Stimulated activated CD8-positive, alpha-beta memory T cell treated with anti-CD3 and anti-CD28 coated beads, Interleukin-4, amount 100 ng/mL, for 1 hour (primary cell): Measurements from ENCODE around the gene H1-8.

Source experiments
- DNase-seq, 2 donors: peaks; one replicate each; pipeline ENCODE4 v3.0.0-alpha.2; 2020; ENCODE audit warnings: low read depth in 2 of 2, low spot score in 1 of 2

Gene H1-8

DNA sequence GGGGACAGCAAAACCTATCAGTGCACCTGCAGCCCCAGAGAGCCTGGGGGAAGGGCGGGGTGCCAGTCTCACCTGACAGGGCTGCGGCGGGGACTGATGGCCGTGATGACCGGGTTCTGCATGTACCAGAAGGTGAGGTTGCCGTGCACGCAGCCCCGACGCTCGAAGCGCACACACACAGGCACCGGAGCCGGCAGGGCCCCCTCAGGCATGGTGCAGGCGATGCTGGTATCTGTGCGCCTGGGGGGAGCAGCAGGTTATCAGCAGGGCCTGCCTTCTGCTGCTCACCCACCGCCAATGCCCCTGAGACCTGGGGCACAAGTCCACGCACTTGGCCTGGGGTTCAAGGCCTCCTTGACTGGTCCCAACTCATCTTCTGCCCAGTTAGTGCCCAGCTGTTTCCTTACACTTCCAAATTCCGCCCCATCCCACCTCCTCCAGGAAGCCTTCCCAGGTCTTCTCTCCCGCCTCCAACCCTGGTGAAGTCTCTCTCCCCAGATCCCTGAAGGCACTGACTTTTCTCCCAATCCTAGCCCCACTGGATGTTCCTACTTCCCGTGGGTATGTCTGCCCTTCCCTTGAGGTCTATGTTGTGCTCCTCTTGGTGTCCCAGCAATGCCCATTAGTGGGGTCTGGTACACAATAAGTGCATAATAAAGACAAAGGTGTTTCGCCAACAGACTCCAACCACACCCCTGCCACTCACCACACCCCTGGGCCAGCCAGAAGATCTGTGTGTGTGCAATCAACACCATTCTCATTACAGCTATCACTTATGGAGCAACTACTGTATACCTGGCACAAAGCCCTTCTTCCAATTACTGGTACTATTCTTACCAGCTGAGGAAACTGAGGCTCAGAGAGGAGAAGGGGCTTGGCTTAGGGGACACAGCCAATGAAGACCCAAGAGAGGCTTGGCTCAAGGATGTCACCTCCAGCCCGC is 28.9 kb downstream of the H1-8 start:
- no peak for DNase-seq

DNA sequence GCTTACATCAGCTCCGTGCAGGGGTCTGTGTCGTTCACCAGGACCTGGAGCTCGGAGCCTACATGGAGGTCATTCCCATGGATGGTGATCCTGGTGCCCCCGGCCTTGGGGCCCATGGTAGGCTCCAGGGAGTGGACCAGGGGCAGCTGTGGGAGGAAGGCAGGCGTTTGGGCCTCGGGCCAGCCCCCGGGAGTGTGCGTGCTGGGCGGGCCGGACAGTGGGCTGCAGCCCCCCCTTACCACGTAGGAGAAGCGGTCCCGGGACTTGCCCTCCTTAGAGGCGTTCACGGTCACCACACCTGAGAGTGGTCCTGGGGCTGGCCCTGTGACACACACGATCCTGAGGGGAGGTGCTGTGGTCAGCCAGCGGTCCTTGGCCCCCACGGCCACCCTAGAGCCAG is 29.6 kb downstream of the H1-8 start:
- no peak for DNase-seq

- no peak for DNase-seq
Measured at GRCh38 chr3:129573493-129573892, 30.5 kb downstream of the H1-8 start.

GRCh38 chr3:129574206-129574605 is 31.2 kb downstream of the H1-8 start:
- DNase-seq, result no peak

DNA sequence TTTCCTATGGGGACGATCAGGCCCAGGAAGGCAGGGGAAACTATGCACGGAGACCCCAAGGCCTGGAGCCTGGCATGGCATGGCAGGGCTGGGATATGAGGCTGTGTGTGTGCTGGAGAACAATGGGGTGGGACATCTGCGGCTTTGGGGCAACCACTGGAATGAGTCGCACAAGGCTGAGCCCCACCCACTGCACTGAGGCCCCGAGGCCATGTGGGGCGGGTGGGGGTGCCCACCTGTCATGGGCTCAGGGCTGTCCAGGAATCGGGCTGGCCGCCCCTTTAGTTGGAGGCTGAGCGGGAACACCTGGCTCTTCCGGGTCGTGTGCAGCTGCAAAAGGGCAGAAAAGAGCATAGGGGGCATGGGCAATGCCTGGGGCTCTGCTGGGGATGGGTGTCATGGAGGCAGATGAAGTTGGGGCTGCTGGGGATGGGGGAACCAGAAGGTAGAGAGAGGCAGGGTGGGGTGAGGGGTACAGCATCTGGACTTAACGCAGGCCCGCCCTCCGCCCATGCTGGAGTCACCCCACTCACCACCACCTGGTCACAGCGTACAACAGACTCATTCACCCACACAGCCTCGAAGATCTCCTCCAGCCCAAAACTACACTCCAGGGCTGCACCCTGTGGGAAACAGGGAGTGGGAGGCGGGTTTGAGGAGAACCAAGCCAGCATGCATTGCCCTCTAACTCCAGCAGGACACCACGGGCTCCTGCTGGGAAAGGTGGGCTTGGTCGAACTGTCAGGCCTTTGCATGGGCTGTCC is 32.4 kb downstream of the H1-8 start:
- DNase-seq, result no peak

DNA sequence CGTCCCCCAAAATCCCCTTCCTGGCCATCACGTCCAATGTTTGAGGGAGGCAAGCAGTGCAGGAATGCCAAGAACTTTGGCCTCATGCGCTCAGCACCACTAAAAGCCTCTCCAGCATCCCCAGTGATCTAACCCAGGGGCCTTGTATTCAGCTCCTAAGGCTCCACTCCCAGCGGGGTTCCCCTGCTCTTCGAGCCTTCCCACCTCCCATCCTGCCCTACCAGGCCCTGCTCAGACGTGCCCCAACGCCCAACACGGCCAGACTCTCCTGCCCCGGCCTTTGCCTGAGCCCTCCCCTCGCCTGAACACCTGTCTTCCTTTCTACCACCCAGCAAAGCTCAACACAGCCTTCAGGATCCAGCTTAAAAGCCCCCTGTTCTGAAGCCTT is 33.0 kb downstream of the H1-8 start:
- no peak for DNase-seq

DNA sequence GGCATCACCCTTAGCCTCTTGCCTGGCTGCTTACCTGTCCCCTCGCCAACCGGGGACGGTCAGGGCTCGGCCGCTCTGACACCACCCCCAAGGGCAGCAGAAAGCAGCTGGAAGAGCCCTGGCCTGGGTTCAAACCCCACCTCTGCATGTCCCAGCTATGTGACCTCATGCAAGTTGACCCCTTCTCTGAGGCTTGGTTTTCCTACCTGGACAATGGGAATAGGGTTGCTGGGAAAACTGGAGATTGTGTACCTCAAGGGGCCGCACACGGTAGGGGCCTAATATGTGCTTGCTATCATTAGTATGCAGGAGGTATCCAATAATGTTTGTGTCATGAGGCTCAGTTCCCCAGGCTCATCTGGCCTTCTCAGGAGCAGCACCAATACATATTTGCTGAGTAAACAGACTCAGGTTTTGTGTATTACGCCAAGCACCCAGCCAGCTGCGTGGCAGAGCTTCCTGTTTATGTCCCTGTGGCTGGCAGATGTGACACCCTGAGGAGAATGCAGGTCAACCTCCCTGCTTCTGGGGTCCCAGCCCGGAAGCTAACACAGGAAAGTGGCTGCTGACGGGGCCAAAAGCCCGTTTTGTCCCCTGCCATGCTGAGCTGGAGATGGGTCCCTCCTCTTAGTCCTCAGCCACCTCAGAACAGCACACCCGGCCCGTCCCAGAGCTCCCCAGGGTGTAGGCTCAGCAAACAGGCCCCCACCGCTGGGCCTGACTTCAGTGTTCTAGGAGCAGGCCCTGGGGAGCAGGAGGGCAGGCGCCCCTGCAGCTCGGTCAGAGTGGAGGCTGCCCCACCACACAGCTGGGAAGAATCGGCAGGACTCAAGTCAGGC is 33.8 kb downstream of the H1-8 start:
- DNase-seq, result peak; percentile 32 to 34

- DNase-seq, result no peak
Measured at GRCh38 chr3:129577366-129577765, 34.4 kb downstream of the H1-8 start.

DNA sequence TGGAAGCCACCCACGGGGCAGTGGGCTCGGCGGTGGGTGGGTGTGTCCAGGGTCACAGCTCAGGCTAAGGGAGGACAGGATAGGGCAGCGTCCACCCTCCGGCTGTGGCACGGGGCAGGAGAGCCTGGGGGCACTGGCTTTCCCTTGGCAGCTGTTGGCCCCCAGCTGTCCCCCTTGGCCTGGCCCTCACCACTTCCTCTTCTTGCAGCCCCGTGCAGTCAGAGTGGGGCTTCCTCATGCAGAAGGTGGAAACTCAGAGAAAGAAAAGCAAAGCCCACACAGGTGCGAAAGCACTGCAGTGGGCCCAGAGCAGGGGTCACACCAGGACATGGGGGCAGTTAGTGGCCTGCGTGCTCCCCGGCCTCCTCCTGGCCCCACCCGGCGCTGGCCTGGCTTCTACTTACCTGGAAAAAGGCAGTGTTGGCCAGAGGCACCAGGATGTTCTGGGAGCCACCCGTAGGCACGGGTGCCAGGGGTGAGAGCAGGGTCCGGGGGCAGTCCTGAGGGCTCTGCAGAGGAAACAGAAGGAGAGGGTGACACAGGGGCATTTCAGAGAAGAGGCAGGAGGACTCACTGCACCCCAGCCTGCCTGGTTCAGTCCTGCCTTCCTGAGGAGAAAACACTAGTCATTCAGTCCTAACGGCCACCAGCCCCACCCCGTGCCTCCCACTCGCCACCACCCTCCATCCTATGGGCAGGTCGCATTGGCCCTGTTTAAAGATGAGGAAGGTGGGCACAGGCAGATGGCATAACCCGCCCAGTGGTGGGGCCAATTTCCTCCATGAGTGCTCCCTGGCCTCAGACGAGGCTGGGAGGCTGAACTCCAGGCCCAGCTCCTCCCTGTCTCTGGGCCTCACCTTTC is 35.2 kb downstream of the H1-8 start:
- no peak for DNase-seq

DNA sequence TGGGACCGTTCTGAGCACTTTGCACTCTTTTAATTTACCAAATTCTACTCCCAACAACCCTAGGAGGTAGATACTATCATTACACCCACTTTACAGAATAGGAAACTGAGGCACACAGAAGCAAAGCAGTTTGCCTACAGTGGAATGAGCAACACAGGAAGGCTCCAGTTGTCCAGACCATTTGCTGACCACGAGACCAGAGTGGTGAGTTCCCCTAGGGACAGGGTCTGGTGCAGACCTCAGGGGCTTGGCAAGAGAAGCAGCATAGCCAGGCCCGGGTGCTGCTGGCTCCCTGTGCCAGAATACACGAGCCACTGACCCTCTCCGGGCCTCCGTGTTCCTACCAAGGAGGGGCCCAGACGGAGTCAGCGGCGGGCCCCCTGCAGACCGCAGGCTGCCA is 37.0 kb downstream of the H1-8 start:
- no peak for DNase-seq

- no peak for DNase-seq
Measured at GRCh38 chr3:129581623-129582022, 38.6 kb downstream of the H1-8 start.

DNA sequence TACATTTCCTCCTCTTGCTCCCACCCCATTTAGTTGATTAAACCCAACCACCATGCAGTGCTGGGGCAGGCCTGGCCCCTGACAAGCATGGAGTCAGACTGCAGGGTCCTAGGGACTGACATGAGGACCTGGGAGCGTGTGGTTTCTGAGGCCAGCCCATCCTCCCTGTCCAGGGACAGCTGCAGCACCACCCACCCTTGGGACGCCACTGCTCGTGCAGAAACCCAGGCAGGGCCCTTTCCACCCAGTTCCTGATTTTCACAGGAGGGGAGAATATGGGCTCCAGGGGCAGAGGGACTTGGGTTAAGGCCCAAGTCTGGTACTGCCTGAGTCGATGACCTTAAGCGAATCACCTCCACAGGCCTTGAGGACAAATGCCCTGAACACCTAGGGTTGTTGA is 39.8 kb downstream of the H1-8 start:
- no peak for DNase-seq

- DNase-seq, result no peak
Measured at GRCh38 chr3:129583289-129583688, 40.3 kb downstream of the H1-8 start.

- no peak for DNase-seq
Measured at GRCh38 chr3:129584631-129585030, 41.7 kb downstream of the H1-8 start.

DNA sequence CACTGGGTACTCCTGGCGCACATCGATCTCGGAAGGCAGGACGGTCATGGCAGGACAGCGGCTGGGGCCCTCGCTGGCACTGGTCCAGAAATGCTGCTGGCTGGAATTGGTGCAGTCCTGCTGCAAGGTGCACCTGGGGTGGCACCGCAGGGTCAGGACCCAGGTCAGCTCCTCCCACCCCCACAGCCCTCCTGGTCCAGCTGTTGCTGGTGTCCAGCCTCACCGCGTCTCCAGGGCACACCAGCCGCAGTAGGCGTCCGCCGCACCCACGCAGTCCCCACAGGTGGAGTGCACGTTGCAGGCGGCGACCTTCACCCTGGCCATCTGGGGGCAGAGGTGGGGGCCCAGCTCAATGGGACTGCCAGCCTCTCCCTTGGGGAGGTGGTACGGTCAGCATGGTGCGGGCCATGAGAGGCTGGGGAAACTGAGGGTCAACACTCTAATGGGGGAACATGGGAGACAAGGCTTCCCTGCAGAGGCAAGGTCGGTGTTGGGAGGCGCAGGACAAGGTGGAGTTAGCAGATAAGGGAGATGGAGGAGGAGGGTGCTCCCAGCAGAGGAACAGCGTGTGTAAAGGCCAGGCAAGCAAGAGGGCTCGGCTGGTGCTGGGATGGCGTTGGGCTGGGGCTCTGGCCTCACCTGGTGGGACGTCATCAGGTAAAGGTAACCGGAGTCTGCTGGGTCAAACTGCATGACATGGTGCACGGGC is 43.1 kb downstream of the H1-8 start:
- DNase-seq, result no peak

DNA sequence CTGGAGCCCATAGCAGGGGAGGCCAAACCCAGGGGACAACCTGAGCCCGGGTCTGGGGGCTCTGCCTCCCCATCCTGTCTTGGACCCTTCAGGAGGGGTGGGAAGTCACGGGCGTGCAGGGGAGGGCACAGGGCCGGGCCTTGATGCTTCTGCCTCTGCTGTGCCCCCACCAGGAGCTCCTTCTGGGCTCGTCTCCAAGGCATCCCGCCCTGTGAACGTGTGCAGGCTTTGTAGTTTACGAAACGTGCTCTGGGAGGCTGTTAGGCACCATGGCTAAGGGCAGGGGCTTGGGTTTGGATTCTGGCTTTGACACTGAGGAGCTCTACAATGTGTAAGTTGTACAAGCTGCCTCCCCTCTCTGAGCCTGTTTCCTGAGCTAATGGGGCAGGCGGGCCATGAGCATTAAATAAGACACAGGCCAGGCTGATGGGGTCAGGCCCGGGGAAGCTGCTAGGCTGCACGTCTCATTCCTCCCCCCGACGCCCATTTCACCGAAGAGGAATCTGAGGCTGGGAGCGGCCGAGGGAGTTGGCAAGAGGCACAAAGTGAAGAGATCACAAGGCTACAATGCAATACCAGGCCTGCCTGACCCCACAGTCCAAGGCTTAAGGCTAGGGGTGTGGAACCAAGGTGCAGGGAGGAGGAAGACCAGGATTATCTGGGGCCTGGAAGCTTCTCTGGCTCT is 43.9 kb downstream of the H1-8 start:
- no peak for DNase-seq

GRCh38 chr3:129587566-129588210 is 44.7 kb downstream of the H1-8 start:
- no peak for DNase-seq

DNA sequence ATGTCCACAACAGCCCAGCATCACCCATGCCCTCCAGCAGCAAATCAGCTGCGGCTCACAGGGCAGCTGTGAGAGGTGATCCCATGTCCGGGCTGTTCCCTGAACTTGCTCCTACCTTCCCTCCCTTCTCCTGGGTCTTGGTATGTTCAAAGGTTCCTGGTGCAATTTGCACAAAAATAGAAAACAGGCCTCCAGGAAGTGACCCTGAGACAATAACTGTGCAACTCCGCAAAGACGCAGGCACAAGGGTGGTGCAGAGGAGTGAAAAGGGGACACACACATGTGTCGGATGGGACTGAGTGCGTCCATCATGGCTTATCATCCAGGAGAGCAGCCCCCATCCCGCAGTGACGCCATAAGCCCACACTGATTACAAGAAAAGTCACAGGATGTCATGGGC is 47.2 kb downstream of the H1-8 start:
- DNase-seq, result no peak

GRCh38 chr3:129591932-129592331 is 49.0 kb downstream of the H1-8 start:
- DNase-seq, result no peak
